H1 (cell line): ENCODE measurements around the gene PMM2. TPM values are rescaled to one million over a fixed set of nuclear protein-coding genes. Genes with fewer than 3 reads are reported as not detected.

Experiments used
- CTCF ChIA-PET: fragments of 300-600 bp; sonication (Branson Sonifier 250); formaldehyde crosslinking; loops from one replicate; lab custom pipeline; 2021; ENCODE audit not compliant: partially characterized antibody; lab: Charles Lee
- POLR2A ChIA-PET: fragments of 300-600 bp; sonication (Branson Sonifier 250); formaldehyde crosslinking; loops from one replicate; lab custom pipeline; 2021; ENCODE audit warnings: inconsistent platforms; ENCODE audit not compliant: partially characterized antibody; lab: Charles Lee
- DNase-seq, 2 experiments: peaks; one replicate each; pipeline versions ENCODE4 v3.0.0 to v3.0.0-alpha.2; 2010 to 2022; ENCODE audit warnings: low spot score in 2 of 2, low read depth in 1 of 2, mixed read lengths in 1 of 2
- FAIRE-seq: peaks from 2 replicates; lab custom pipeline; 2011; peaks lifted over from hg19 to GRCh38; lab: Jason Lieb, UNC
- H2AFZ ChIP-seq: 2 replicates; pipeline ENCODE4 v1.8.1; 2012; ENCODE audit warnings: low read length, inconsistent platforms
- H2AK5ac ChIP-seq: 2 replicates; pipeline ENCODE4 v1.6.1; 2013; ENCODE audit warnings: low read depth, low read length
- H2BK120ac ChIP-seq: replicated peaks from 2 replicates; pipeline ENCODE3; 2013; ENCODE audit warnings: low read depth, low read length, inconsistent platforms
- H2BK12ac ChIP-seq: 2 replicates; pipeline ENCODE4 v1.6.1; 2013; ENCODE audit warnings: low read depth, low read length
- H2BK15ac ChIP-seq: 2 replicates; pipeline ENCODE4 v1.6.1; 2013; ENCODE audit warnings: low read length
- H2BK20ac ChIP-seq: 2 replicates; pipeline ENCODE4 v1.6.1; 2013; ENCODE audit warnings: low read length
- H2BK5ac ChIP-seq: 2 replicates; pipeline ENCODE4 v1.6.1; 2013; ENCODE audit warnings: low read depth, low read length
- H3K14ac ChIP-seq: 2 replicates; pipeline ENCODE4 v1.6.1; 2013; ENCODE audit warnings: inconsistent platforms; ENCODE audit not compliant: insufficient read length
- H3K18ac ChIP-seq: 2 replicates; pipeline ENCODE4 v1.6.1; 2013; ENCODE audit warnings: low read length; ENCODE audit errors: extremely low read depth
- H3K23ac ChIP-seq: 2 replicates; pipeline ENCODE4 v1.6.1; 2013; ENCODE audit warnings: inconsistent platforms; ENCODE audit not compliant: insufficient read length
- H3K23me2 ChIP-seq: 2 replicates; pipeline ENCODE4 v1.6.1; 2013; ENCODE audit warnings: low read depth, low read length
- H3K27ac ChIP-seq: 2 replicates; pipeline ENCODE4 v1.6.1; 2011; ENCODE audit warnings: low read depth, low read length, inconsistent platforms
- H3K27me3 ChIP-seq, 4 experiments: replicated peaks in 1 of 4; 1 replicate in 1 of 4; 2 replicates in 3 of 4; pipeline versions ENCODE4 v1.6.1 to v1.8.1; 2011 to 2013; ENCODE audit warnings: low read length in 3 of 4, mild to moderate bottlenecking in 3 of 4, inconsistent platforms in 2 of 4, mixed read lengths in 2 of 4, moderate library complexity in 1 of 4; ENCODE audit not compliant: control insufficient read depth in 3 of 4, insufficient read depth in 3 of 4; ENCODE audit errors: extremely low read depth in 1 of 4
- H3K36me3 ChIP-seq, 4 experiments: 2 replicates each; pipeline versions ENCODE4 v1.6.1 to v1.8.1; 2011 to 2013; ENCODE audit warnings: mild to moderate bottlenecking in 4 of 4, low read length in 3 of 4, moderate library complexity in 2 of 4, control low read depth in 1 of 4, inconsistent platforms in 1 of 4; ENCODE audit not compliant: insufficient read depth in 4 of 4, control insufficient read depth in 2 of 4
- H3K4ac ChIP-seq: replicated peaks from 2 replicates; pipeline ENCODE3; 2013; ENCODE audit warnings: low read length, low read depth, mixed read lengths, inconsistent platforms; ENCODE audit not compliant: insufficient read length
- H3K4me1 ChIP-seq, 4 experiments: replicated peaks in 1 of 4; 1 replicate in 1 of 4; 2 replicates in 3 of 4; pipeline versions ENCODE4 v1.6.1 to v1.8.1; 2011 to 2013; ENCODE audit warnings: low read length in 3 of 4, inconsistent platforms in 2 of 4, mixed read lengths in 1 of 4; ENCODE audit not compliant: insufficient read depth in 4 of 4, control insufficient read depth in 3 of 4
- H3K4me2 ChIP-seq, 2 experiments: 2 replicates each; pipeline versions ENCODE4 v1.6.1 to v1.8.1; 2011 to 2013; ENCODE audit warnings: low read depth in 2 of 2, low read length in 2 of 2, control low read depth in 1 of 2, inconsistent platforms in 1 of 2, mild to moderate bottlenecking in 1 of 2; ENCODE audit not compliant: insufficient read depth in 1 of 2
- H3K4me3 ChIP-seq, 4 experiments: fragments of 200-600, 300-600 bp in 1 of 4; sonication (generic), shearing (Covaris generic), sonication (Bioruptor Twin) in 1 of 4; 2 replicates each; pipeline versions ENCODE4 v1.5.1 to v1.8.1; 2011 to 2016; ENCODE audit warnings: low read length in 4 of 4, low read depth in 3 of 4, control low read depth in 2 of 4, inconsistent platforms in 2 of 4, mild to moderate bottlenecking in 2 of 4, mixed read lengths in 1 of 4, moderate library complexity in 1 of 4; ENCODE audit not compliant: insufficient read depth in 2 of 4; ENCODE audit errors: extremely low read depth in 1 of 4
- H3K56ac ChIP-seq: replicated peaks from 2 replicates; pipeline ENCODE3; 2013; ENCODE audit warnings: low read depth, mild to moderate bottlenecking, mixed read lengths, low read length, inconsistent platforms; ENCODE audit not compliant: insufficient read length
- H3K79me1 ChIP-seq: 2 replicates; pipeline ENCODE4 v1.6.1; 2013; ENCODE audit warnings: low read depth, low read length, control low read depth
- H3K79me2 ChIP-seq, 2 experiments: 2 replicates each; pipeline versions ENCODE4 v1.6.1 to v1.8.1; 2012 to 2013; ENCODE audit warnings: low read length in 2 of 2, mild to moderate bottlenecking in 2 of 2, inconsistent platforms in 1 of 2; ENCODE audit not compliant: insufficient read depth in 2 of 2, control insufficient read depth in 1 of 2
- H3K9ac ChIP-seq, 4 experiments: replicated peaks in 1 of 4; 1 replicate in 1 of 4; 2 replicates in 3 of 4; pipeline versions ENCODE4 v1.6.1 to v1.8.1; 2011 to 2013; ENCODE audit warnings: low read depth in 3 of 4, low read length in 3 of 4, control low read depth in 2 of 4, mild to moderate bottlenecking in 2 of 4, moderate library complexity in 2 of 4, inconsistent platforms in 1 of 4; ENCODE audit errors: extremely low read depth in 1 of 4
- H3K9me3 ChIP-seq, 2 experiments: 2 replicates each; pipeline versions ENCODE4 v1.6.1 to v1.8.1; 2012 to 2013; ENCODE audit warnings: mild to moderate bottlenecking in 2 of 2, moderate library complexity in 2 of 2, control low read depth in 1 of 2, inconsistent platforms in 1 of 2, low read depth in 1 of 2, low read length in 1 of 2, mixed read lengths in 1 of 2; ENCODE audit not compliant: insufficient read depth in 2 of 2
- H4K20me1 ChIP-seq, 2 experiments: replicated peaks in 1 of 2; 2 replicates each; pipeline versions ENCODE3 to v1.8.1; 2011 to 2013; ENCODE audit warnings: inconsistent platforms in 2 of 2, low read length in 2 of 2, mild to moderate bottlenecking in 1 of 2; ENCODE audit not compliant: insufficient read depth in 2 of 2, control insufficient read depth in 1 of 2
- H4K5ac ChIP-seq: 2 replicates; pipeline ENCODE4 v1.6.1; 2013; ENCODE audit warnings: low read length, low read depth, mixed read lengths, inconsistent platforms; ENCODE audit not compliant: insufficient read length
- H4K8ac ChIP-seq: 2 replicates; pipeline ENCODE4 v1.8.0; 2013; ENCODE audit warnings: mild to moderate bottlenecking, moderate library complexity, low read length, inconsistent platforms; ENCODE audit not compliant: insufficient read depth; ENCODE audit errors: extremely low read depth
- H4K91ac ChIP-seq: replicated peaks from 2 replicates; pipeline ENCODE3; 2013; ENCODE audit warnings: low read length, mixed read lengths, inconsistent platforms; ENCODE audit not compliant: insufficient read length
- CBX8 ChIP-seq: fragments of 300-800, 300-1000 bp; sonication (generic); IDR thresholded peaks from 2 replicates; pipeline ENCODE4 v1.7.1; 2016; ENCODE audit warnings: low read depth, low read length, borderline replicate concordance
- CEBPB ChIP-seq: IDR thresholded peaks from 2 replicates; pipeline ENCODE4 v1.6.1; 2012; ENCODE audit warnings: low read depth, low read length
- EP300 ChIP-seq, 2 experiments: IDR thresholded peaks; 1 replicate in 1 of 2; 2 replicates in 1 of 2; pipeline ENCODE4 v1.6.1; 2011 to 2012; ENCODE audit warnings: low read depth in 2 of 2, low read length in 2 of 2, mild to moderate bottlenecking in 2 of 2, borderline replicate concordance in 1 of 2, inconsistent platforms in 1 of 2, moderate library complexity in 1 of 2
- GABPA ChIP-seq: IDR thresholded peaks from 2 replicates; pipeline ENCODE4 v1.6.1; 2011; ENCODE audit warnings: mild to moderate bottlenecking, low read length, moderate library complexity, borderline replicate concordance; ENCODE audit not compliant: insufficient read depth
- NRF1 ChIP-seq: IDR thresholded peaks from 2 replicates; pipeline ENCODE4 v1.6.1; 2011; ENCODE audit warnings: mild to moderate bottlenecking, low read depth, low read length, improper control_type of control experiment
- PHF8 ChIP-seq: fragments of 200-600 bp; sonication (generic); conservative IDR thresholded peaks from 2 replicates; pipeline ENCODE4 v1.7.1; 2012; ENCODE audit warnings: low read depth, mild to moderate bottlenecking, inconsistent platforms, low read length, moderate library complexity
- SIRT6 ChIP-seq: IDR thresholded peaks from one replicate; pipeline ENCODE4 v1.7.1; 2012; ENCODE audit warnings: low read length, inconsistent platforms
- WGBS, 2 experiments: shearing (Covaris generic) in 1 of 2; methylation state at CpG; one replicate each; pipeline versions ENCODE4 v1.1.6 to v1.1.7; 2013 to 2015; ENCODE audit warnings: low lambda C conversion rate in 2 of 2, mixed read lengths in 2 of 2, inconsistent platforms in 1 of 2, low coverage in 1 of 2, missing lambda C conversion rate in 1 of 2; ENCODE audit not compliant: insufficient replicate concordance in 2 of 2, insufficient coverage in 1 of 2, insufficient read length in 1 of 2; ENCODE audit errors: extremely low coverage in 1 of 2, missing lambda C conversion rate in 1 of 2; 5-methylcytosine and 5-hydroxymethylcytosine counted together
- polyA plus RNA-seq, 7 experiments: library from polyadenylated mRNA; depleted of rRNA in 3 of 7; stranded (reverse) in 5 of 7; unstranded in 2 of 7; fragments of >200 nt in 5 of 7; fragments of 200-250 nt in 2 of 7; gene quantifications; 1 replicate in 5 of 7; 2 replicates in 1 of 7; 4 replicates in 1 of 7; pipeline versions ENCODE4 v1.2.1 to v1.2.3, GENCODE V29; 2011 to 2013; ENCODE audit warnings: missing spikeins in 2 of 7, mixed read lengths in 2 of 7
- total RNA-seq: library from RNA; stranded (reverse); fragmentation: NEBNext Ultra II Directional; extraction: Animal tissue kit (Norgen Biotek cat#: 25700); gene quantifications from 2 replicates; pipeline ENCODE4 v1.2.1, GENCODE V29; 2021

PMM2 gene
- total and polyA plus RNA-seq, 2 of the 8 experiments (the other 6 are each of a cell fraction or from before 2014, with no cell fraction given): 26.2 to 49.4 TPM

GRCh38 chr16:8768692-8769091 lies 28.9 kb upstream of the PMM2 start:
- H3K9me3 ChIP-seq: no peaks in the 10 kb centered on the region
- no peak overlapping the region for H2AK5ac ChIP-seq
- H3K27ac ChIP-seq: no peak overlapping the region
- 86% methylated on average over 12 of the region's 12 CpGs; no CpG with 5 or more reads in 1 of the 2 experiments for WGBS, 2 experiments
- H3K27me3 ChIP-seq: no peaks in the 10 kb centered on the region
- no peak overlapping the region for H2BK120ac ChIP-seq
- ChIA-PET POLR2A (no interaction called here), CTCF (interaction anchor here (0.7 to 1.0 kb wide), 2 partner anchors 17 to 21 kb away, joined by 3 read pairs; no protein-coding TSS in a partner anchor)
- no peak overlapping the region for H3K18ac ChIP-seq
- H2AFZ ChIP-seq: no peak overlapping the region
- H3K36me3 ChIP-seq: no peaks in the 10 kb centered on the region
- H3K56ac ChIP-seq: no peak overlapping the region
- H4K8ac ChIP-seq: peak overlapping the region; percentile 7; the same call in 1 of the 2 replicates
- H3K4ac ChIP-seq: no peak overlapping the region
- H3K4me2 ChIP-seq: no peak overlapping the region
- no peak overlapping the region for H4K5ac ChIP-seq
- H3K23me2 ChIP-seq: no peaks in the 10 kb centered on the region
- H3K23ac ChIP-seq: no peak overlapping the region
- H2BK20ac ChIP-seq: no peak overlapping the region
- no peak overlapping the region for H3K9ac ChIP-seq
- H3K14ac ChIP-seq: no peak overlapping the region
- no peak for TF ChIP-seq EP300 (IDR thresholded peaks at IDR 0.05; ENCODE audit: borderline replicate concordance in 1 of 2, low read depth in 2 of 2, low read length in 2 of 2)
- TF ChIP-seq CEBPB: no peak
- TF ChIP-seq SIRT6: no peak
- TF ChIP-seq CBX8: no peak
- no peak for TF ChIP-seq GABPA
- no peak for TF ChIP-seq NRF1
- TF ChIP-seq PHF8: no peak
- TF ChIP-seq, all 59 proteins: peak for 0
- peaks cover 0 to 10% (median 5%) of the 10 kb centered on the region in 4 experiments; a peak in 4 of 7 replicates for H3K4me1 ChIP-seq
- DNase-seq (no peak), FAIRE-seq (no peak)
- H2BK5ac ChIP-seq: no peak overlapping the region
- no peaks in the 10 kb centered on the region for H3K79me1 ChIP-seq
- H4K20me1 ChIP-seq: no peaks in the 10 kb centered on the region
- H4K91ac ChIP-seq: no peak overlapping the region
- H3K4me3 ChIP-seq: no peak overlapping the region
- no peaks in the 10 kb centered on the region for H3K79me2 ChIP-seq
- no peak overlapping the region for H2BK12ac ChIP-seq
- H2BK15ac ChIP-seq: no peak overlapping the region
